Epithelial cell of umbilical artery (primary cell): ENCODE measurements around the gene SBNO2. TPM values are rescaled to one million over a fixed set of nuclear protein-coding genes. Genes with fewer than 3 reads are reported as not detected.

Experiments used
- total RNA-seq: library from RNA; depleted of rRNA; stranded (reverse); fragments of >200 nt; gene quantifications from 2 replicates; pipeline ENCODE4 v1.2.3, GENCODE V29; 2014

The SBNO2 gene, protein sequence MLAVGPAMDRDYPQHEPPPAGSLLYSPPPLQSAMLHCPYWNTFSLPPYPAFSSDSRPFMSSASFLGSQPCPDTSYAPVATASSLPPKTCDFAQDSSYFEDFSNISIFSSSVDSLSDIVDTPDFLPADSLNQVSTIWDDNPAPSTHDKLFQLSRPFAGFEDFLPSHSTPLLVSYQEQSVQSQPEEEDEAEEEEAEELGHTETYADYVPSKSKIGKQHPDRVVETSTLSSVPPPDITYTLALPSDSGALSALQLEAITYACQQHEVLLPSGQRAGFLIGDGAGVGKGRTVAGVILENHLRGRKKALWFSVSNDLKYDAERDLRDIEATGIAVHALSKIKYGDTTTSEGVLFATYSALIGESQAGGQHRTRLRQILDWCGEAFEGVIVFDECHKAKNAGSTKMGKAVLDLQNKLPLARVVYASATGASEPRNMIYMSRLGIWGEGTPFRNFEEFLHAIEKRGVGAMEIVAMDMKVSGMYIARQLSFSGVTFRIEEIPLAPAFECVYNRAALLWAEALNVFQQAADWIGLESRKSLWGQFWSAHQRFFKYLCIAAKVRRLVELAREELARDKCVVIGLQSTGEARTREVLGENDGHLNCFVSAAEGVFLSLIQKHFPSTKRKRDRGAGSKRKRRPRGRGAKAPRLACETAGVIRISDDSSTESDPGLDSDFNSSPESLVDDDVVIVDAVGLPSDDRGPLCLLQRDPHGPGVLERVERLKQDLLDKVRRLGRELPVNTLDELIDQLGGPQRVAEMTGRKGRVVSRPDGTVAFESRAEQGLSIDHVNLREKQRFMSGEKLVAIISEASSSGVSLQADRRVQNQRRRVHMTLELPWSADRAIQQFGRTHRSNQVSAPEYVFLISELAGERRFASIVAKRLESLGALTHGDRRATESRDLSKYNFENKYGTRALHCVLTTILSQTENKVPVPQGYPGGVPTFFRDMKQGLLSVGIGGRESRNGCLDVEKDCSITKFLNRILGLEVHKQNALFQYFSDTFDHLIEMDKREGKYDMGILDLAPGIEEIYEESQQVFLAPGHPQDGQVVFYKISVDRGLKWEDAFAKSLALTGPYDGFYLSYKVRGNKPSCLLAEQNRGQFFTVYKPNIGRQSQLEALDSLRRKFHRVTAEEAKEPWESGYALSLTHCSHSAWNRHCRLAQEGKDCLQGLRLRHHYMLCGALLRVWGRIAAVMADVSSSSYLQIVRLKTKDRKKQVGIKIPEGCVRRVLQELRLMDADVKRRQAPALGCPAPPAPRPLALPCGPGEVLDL (N-terminal part only)
- 28.3 and 31.0 TPM in 2 replicates for total RNA-seq

DNA sequence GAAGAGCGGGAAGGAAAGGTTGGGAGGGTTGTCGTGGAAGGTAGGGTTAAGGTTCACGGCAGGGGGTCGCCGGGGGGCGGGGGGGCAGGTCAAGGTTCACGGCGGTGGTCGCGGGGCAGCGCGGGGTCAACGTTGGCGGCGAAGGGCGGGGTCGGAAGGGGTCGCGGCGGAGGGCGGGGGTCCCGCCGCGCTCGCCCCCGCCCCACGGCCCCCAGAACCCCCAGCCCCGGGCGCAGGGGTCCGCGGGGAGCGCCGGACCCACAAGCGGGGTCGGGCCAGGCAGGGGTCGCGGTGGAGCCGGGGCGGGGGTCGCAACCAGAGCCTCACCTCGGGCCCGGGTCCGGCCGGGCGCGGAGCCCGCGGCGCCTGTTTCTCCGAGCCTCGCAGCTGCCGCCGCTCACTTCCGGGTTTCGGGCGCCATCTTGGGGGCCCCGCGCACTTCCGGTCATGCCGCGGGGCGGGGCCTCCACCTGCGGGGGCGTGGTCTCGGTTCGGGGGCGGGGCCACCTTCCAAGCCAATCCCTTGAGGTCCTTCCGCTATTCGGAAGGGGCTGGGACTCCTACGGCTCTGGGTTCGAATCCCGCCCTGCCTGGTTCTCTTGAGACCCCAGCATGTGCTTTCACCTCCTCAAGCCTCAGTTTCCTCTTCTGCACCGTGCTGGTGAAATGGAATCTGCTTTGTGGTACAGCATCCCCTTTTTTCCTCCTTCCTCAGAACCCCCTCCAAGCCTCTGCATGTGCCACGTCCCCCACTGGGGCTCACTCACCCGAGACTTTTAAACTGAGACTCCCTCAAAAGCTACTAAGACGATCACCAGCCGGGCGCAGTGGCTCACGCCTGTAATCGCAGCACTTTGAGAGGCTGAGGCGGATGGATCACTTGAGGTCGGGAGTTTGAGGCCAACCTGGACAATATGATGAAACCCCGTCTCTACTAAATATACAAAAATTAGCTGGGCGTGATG, at the start of gene SBNO2:
SBNO2 (minus strand) TSS at position 424 of the 965 bp plus-strand sequence. CDS start 19,992 bp downstream, outside the sequence.

DNA sequence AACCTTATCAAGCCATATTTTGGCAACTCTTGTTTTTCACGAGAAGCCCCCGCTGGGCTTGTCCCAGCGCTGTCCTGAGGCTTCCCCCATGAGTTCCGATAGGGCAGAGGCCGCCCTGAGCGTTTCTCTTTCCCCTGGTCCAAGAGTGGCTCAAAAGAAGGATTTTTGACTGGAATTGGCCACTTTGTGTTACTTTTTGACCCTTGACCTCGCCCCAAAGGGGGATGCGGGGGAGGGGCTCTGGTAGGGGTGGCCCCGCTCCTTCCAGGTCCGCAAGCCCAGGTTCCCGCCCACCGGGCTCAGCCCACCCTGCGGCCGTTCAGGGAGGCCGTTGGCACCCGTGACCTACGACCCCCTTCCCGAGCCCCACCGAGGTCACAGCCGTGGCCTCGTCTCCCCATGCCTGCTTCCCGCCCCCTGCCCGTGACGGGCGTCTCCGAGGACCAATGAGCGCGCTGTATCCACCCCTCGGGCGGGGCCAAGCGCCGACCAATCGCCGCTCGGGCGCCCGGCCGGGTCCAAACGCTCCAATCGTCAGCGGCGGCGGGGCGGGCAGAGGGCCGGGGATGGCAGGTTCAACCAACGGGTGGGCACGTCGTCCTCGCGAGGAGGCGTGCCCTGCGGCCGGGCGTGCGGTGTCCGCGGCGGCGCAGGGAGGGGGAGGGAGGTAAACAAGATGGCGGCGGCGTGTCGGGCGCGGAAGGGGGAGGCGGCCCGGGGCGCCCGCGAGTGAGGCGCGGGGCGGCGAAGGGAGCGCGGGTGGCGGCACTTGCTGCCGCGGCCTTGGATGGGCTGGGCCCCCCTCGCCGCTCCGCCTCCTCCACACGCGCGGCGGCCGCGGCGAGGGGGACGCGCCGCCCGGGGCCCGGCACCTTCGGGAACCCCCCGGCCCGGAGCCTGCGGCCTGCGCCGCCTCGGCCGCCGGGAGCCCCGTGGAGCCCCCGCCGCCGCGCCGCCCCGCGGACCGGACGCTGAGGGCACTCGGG, 31.3 kb upstream of the SBNO2 start, which contains the start of gene STK11:
STK11 (plus strand) TSS at position 665 of the 986 bp plus-strand sequence. CDS start 1,136 bp downstream, outside the sequence.

DNA sequence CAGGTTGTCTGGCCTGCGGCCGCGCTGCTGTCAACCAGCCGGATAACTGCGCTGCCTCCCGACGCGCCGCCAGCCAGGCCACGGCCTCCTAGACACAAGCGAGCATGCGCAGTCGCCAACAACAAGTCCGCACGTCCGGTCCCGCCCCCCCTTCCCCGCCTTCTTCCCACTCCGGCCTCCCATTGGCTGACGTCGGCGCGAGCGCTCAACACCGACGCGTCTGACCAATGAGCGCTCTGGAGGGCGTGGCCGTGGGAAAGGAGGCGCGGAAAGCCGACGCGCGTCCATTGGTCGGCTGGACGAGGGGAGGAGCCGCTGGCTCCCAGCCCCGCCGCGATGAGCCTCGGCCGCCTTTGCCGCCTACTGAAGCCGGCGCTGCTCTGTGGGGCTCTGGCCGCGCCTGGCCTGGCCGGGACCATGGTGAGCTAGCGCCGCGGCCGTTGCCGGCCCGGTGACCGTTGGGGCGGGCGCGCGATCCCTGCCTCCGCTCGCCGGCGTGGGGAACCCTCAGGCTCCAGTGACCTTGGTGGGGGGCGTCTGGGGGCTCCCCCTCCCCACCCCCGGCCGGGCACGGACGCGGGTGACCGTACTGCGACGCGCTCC, 70.3 kb downstream of the SBNO2 start, which contains the start of gene GPX4:
GPX4 (plus strand) TSS at position 287 of the 603 bp plus-strand sequence; CDS start at position 337, 50 bp downstream.

DNA sequence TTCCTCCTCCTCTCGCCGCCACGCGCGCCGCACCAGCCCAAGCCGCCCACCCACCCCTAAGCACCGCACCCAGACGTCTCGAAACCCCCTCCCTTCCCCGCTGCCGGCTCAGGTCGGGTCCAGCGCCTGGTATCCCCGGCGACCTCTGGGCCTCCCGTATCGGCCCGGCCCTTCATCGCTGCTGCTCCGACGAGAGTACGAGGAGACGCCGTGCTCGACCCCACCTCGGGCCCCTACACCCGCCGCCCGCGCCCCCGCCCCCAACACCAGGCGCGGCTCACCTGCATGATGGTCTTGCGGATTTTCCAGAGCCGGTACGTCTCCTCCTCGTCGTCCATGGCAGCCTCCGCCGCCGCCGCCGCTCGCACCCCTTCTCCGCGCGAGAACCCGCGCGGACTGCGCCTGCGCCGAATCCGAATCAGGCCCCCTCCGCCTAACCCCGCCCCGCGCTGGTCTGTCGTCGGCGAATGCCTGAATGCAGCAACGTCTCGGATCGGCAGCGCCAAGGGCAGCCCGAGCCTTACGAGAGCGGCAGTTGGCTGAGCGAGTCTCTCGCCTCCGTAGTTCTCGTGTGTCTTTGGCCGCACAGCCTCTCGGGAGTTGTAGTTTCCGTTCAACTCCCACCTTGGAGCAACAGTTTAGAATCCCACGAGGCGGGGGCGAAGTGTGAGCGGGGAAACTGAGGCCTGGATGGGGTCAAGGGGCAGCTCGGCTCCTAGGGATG, 78.9 kb downstream of the SBNO2 start, which contains the start of gene POLR2E:
POLR2E (minus strand) TSS at position 398 of the 724 bp plus-strand sequence; CDS start at position 338, 60 bp downstream.

DNA sequence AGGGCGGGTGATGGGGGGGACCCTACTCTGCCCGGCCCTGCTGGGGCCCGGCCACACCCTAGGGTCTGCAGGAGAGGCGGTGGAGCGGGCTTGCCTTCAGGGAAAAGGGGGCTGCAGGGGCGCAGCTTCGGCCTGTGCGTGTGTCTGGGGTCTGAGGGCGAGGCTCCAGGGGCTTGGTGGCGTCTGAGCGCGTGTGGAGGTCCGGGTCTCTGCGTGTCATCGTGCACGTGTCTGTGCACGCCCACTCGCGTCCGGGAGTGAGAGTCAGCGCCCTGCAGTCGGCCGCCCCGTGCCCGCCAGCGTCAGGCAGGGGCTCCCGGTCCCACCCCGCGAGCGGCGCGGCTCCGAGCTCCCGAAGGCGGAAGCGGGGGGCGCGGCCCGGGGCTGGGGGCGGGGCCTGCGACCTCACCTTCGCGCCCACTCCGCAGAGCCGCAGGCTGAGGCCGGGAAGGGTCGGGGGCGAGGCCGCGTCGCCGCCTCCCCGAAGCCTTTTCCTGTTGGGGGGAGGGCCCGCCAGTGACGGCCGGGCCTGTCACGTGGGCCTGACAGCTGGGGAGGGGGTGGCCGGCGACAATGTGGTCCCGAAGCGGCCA, 107.2 kb downstream of the SBNO2 start, which contains the start of gene ARHGAP45:
ARHGAP45 (plus strand) TSS at position 420 of the 593 bp plus-strand sequence. CDS start 239 bp downstream, outside the sequence.

Other genes with a start within 250 kb of the SBNO2 start
- 2.7 and 7.1 TPM in 2 replicates for gene ARID3A, start 248.2 kb downstream of the SBNO2 start, total RNA-seq
- gene WDR18, start 189.9 kb downstream of the SBNO2 start, total RNA-seq: 83.3 and 118 TPM in 2 replicates
- 0.65 TPM in 1 of 2 replicates, not detected in the other for gene GRIN3B, start 173.8 kb downstream of the SBNO2 start, total RNA-seq
- gene TMEM259, start 153.1 kb downstream of the SBNO2 start, total RNA-seq: 52.3 and 57.5 TPM in 2 replicates
- gene RNU6-2, start 152.7 kb downstream of the SBNO2 start, total RNA-seq: not detected in 2 replicates
- 120 and 173 TPM in 2 replicates for gene CNN2, start 147.7 kb downstream of the SBNO2 start, total RNA-seq
- 4.5 and 5.2 TPM in 2 replicates for gene ABCA7, start 134.2 kb downstream of the SBNO2 start, total RNA-seq
- gene ARHGAP45, start 107.1 kb downstream of the SBNO2 start, total RNA-seq: 10.1 and 10.5 TPM in 2 replicates
- gene POLR2E, start 78.9 kb downstream of the SBNO2 start, total RNA-seq: 88.0 and 145 TPM in 2 replicates
- 323 and 461 TPM in 2 replicates for gene GPX4, start 70.3 kb downstream of the SBNO2 start, total RNA-seq
- 89.0 and 103 TPM in 2 replicates for gene STK11, start 31.5 kb upstream of the SBNO2 start, total RNA-seq
- 1.6 and 2.6 TPM in 2 replicates for gene CBARP, start 63.7 kb upstream of the SBNO2 start, total RNA-seq
- 18.1 and 28.9 TPM in 2 replicates for gene ATP5F1D, start 67.5 kb upstream of the SBNO2 start, total RNA-seq
- gene MIDN, start 74.3 kb upstream of the SBNO2 start, total RNA-seq: 16.6 and 39.8 TPM in 2 replicates
- gene CIRBP, start 95.1 kb upstream of the SBNO2 start, total RNA-seq: 147 and 208 TPM in 2 replicates
- 15.2 and 22.7 TPM in 2 replicates for gene FAM174C, start 101.3 kb upstream of the SBNO2 start, total RNA-seq
- gene EFNA2, start 111.6 kb upstream of the SBNO2 start, total RNA-seq: 0.97 TPM in 1 of 2 replicates, not detected in the other
- 97.7 and 105 TPM in 2 replicates for gene NDUFS7, start 209.6 kb upstream of the SBNO2 start, total RNA-seq
- gene GAMT, start 227.3 kb upstream of the SBNO2 start, total RNA-seq: 18.1 and 18.5 TPM in 2 replicates
- 69.9 and 76.7 TPM in 2 replicates for gene DAZAP1, start 233.3 kb upstream of the SBNO2 start, total RNA-seq